ENCODE data around the gene KNDC1.
"Not testable (repeated sequence)": the region's sequence is repeated elsewhere in the genome, so short reads cannot be mapped to it uniquely, and the experiment has no call there.

KNDC1 gene

DNA sequence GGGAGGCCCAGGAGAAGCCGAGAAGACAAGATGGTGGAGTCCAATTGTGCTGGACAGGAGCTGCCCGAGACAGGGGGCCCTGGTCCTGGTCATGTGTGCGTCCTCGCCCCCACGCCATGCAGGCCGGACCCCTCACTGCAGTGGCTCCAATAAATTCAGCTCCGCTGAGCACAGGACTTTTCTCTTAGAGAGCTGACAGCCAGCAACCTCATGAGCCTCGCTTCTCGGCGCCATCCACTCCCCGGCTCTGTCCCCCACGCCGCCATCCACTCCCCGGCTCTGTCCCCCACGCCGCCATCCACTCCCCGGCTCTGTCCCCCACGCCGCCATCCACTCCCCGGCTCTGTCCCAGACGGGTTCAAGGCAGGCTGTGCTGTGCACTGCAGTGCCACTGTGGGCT lies 67.2 kb downstream of the KNDC1 start:
- DNase-seq, result no peak

GRCh38 chr10:133229265-133230043 lies 69.4 kb downstream of the KNDC1 start:
- DNase-seq, result no peak

DNA sequence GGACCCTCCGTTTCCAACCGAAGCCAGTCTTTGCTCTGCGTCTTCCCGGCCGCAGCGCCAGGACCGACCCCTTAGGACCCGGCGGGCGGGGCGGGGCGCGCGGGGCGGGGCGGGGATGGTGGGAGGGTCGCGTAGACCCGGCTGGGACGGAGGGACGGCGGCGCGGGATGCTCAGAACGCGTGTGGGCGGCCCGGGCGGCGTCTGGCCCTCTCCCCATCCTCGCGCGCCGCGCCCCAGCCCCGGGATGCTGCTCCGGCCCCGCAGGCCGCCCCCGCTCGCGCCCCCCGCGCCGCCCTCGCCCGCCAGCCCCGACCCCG lies 70.0 kb downstream of the KNDC1 start, which contains the start of gene UTF1:
Gene UTF1, plus strand, starts transcription at position 174 of the 318 bp plus-strand sequence. Its CDS starts 72 bp downstream, at position 246.
- no peak for DNase-seq

DNA sequence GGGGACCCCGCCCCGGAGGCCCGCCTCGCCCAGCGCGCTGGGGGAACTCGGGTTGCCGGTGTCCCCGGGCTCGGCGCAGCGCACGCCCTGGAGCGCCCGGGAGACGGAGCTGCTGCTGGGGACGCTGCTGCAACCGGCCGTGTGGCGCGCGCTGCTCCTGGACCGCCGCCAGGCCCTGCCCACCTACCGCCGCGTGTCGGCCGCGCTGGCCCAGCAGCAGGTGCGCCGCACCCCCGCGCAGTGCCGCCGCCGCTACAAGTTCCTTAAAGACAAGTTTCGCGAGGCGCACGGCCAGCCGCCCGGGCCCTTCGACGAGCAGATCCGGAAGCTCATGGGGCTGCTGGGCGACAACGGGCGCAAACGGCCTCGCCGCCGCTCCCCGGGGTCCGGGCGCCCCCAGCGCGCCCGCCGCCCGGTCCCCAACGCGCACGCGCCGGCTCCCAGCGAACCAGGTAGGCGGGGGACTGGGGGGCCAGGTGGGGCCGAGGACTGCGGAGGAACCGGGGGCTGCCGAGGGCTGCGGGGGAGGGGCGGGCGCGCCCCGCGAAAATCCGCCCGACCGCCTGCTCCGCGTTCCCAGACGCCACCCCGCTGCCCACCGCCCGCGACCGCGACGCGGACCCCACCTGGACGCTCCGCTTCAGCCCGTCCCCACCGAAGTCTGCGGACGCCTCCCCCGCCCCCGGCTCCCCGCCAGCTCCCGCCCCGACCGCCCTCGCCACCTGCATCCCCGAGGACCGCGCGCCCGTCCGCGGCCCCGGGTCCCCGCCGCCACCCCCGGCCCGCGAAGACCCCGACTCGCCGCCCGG lies 70.6 kb downstream of the KNDC1 start:
- DNase-seq, result no peak

DNA sequence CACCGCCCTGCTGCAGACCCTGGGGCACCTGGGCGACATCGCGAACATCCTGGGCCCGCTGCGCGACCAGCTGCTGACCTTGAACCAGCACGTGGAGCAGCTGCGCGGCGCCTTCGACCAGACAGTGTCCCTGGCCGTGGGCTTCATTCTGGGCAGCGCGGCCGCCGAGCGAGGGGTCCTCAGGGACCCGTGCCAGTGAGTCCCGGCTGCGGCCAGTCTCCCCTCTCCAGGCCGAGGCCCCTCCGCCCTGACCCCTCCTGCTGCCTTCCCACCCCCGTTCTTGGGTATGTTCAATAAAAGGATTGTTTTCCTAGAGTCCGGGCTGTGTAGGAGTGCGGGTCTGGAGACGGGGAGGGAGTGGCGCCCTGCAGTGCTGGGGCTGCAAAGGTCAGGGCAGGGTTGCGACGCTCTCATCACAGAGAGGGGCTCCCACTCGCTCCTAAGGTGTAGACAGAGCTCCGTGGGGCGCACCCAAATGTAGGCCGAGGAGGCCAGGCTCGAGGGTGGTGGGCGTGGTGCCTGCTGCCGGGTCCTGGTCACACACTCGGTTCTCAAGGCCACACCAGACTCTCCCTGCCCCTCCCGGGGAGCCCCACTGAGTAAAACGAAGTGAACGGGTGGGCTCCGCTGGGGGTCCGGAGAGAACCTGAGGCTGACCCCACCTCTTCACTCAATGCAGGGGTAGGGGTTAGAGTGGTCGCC lies 71.4 kb downstream of the KNDC1 start:
- DNase-seq, result no peak

DNA sequence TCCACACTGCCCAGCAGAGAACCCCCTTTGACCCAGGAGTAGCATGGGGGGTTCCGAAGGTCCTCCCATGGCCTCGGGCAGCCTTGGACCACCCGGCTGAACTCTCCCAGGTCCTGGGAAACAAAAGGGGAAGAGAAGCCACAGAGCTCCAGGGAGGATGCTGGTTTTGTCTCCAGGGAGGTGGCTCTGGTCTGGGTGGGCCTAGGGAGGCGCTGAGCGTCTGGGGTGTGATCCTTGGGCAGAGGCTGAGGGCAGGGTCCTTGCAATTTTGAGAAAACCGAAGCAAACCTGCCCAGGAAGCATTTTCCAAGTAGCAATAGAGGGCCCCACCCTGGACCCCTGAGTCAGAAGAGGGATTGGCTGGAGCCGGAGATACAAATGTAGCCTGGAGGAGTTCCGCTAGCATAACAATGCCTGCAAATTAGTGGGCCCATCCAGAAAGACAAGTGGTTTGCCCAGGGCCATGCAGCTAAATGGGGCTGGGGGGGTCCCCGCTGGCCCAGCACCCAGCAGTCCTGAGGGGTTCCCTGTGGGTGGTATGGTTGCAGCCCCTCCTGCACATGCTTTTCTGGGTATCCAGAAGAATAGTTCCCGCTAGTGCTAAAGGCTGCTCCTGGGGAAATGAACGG lies 72.0 kb downstream of the KNDC1 start:
- DNase-seq, result no peak

DNA sequence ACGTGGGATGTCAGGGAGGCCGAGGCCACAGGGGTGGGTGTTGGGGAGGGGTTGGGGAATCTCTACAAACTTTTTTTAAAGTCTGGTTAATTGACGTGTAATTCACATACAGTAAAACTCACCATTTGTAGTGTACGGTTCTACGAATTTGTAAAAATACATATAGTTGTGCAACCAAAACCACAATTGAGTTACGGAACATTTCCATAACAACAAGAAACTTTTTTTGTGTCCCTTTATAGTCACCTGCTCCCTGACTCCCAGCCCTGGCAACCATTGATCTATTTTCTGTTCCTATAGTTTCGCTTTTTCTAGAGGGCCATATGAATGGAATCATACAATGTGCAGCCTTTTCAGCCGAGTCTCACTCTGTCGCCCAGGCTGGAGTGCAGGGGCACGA lies 74.8 kb downstream of the KNDC1 start:
- not testable (repeated sequence) for DNase-seq

- no peak for DNase-seq
Measured at GRCh38 chr10:133235265-133235855, 75.3 kb downstream of the KNDC1 start.

DNA sequence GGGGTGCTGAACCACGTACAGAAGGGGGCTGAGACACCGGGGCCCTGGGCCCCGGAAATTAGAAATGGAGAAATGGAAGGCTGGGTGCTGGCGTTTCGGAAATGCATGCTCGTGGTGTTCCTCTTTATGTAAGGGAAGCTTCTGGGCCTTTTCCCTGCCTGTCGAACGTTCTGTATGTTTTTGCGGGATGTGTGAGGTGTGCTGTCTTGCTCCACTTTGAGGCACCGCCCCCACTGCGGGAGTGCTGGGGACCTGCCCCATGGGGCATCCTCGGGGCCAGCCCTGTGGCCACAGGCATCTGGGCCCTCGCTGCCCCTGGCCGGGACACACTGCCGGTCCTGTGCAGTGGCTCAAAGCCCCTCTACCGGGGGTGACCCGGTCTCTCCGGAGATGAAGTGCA lies 75.9 kb downstream of the KNDC1 start:
- no peak for DNase-seq

DNA sequence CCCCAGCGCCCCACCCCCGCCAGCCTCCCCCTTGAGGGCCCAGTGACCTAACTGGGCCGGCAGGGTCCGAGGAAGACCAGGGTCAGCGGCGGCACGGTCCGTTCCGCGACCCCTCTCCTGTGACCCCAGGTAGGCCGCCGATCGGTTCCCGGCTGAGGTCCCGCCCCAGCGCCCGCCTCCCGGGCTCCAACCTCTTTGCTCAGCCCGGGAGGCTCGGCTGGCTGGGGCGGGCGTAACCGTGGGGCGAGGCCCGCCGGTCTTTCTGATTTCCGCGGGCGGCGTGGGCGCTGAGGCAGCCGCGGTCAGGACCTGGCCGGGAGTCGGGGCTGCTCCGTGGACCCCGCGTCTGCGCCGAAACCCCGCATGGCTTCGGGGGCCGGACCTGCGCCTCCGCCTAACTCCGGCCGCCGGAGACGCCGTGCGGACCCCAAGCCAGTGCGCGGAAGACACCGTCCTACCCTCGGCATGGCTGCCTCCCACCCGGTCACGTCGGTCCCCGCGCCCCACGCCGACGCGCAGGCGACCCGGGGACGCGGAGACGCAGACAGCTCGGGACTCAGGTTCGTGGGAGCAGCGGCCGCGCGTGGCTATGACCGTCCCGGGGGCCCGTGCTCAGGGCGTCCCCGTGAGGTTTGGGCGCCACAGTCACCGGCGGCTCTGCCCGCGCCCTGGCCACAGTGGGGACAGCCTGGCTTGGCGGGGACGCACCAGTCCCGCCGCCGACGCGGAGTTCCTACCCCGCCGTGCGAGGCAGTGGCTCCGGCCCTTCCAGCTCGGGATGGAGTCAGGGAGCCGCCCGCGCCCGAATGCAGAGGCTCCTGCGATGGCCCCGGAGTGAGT lies 76.6 kb downstream of the KNDC1 start:
- DNase-seq, result no peak

DNA sequence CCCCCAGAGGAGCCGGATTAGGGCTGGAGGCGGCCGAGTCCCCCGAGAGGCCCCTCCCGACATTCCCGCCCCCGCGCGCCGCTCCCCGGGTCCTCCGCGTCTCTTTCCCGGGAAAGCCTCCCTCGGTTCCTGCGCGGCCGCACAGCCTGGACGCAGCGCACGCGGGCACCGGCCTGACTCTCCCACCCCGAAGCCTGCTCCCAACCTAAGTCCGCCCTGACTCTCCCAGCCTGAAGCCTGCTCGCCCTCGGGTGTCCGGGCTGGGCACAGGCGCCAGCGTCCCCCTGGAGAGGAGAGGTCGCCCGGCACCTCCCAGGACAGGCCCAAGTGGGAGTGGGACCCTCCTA lies 77.2 kb downstream of the KNDC1 start:
- no peak for DNase-seq

- no peak for DNase-seq
Measured at GRCh38 chr10:133237588-133238465, 77.8 kb downstream of the KNDC1 start, which contains the start of gene VENTX. Gene VENTX, plus strand, starts transcription at chr10:133237855. Its CDS starts 60 bp downstream, at chr10:133237915.

DNA sequence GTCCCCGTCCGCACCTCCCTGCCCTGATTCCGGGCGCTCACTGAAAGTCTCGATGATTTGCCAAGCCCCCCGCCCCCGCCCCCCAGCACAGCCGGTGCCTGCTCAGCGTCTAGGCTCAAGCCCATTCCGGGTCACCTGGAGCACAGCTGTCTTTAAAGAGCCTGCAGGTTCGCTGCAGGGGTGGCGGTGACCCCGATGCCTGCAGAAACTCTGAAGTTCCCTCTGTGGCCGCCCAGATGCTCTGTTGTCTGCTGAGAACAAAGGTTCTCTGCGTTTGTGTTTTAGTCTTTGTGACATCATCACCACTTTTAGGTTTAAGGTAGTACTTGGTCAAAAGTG lies 78.4 kb downstream of the KNDC1 start:
- no peak for DNase-seq

DNA sequence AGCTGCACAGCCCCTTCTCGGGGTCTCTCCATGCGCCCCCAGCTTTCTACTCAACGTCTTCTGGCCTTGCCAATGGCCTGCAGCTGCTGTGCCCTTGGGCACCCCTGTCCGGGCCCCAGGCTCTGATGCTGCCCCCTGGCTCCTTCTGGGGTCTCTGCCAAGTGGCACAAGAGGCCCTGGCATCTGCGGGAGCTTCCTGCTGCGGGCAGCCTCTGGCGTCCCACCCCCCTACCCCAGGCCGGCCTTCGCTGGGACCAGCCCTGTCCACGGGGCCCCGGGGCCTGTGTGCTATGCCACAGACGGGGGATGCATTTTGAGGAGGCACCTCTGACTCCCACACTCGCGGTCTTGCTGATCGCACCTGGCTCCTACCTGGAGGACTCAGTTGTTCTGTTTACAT lies 80.0 kb downstream of the KNDC1 start:
- DNase-seq, result no peak

GRCh38 chr10:133241501-133242205 lies 81.6 kb downstream of the KNDC1 start:
- DNase-seq, result no peak

- no peak for DNase-seq
Measured at GRCh38 chr10:133242611-133243356, 82.8 kb downstream of the KNDC1 start.

- DNase-seq, result no peak
Measured at GRCh38 chr10:133243593-133243992, 83.6 kb downstream of the KNDC1 start.

GRCh38 chr10:133245439-133246235 lies 85.6 kb downstream of the KNDC1 start:
- no peak for DNase-seq

- DNase-seq, result no peak
Measured at GRCh38 chr10:133246236-133246626, 86.2 kb downstream of the KNDC1 start.
